OCI-LY7 (cell line): Measurements from ENCODE around the gene PLD5. TPM values are rescaled to one million over a fixed set of nuclear protein-coding genes. Genes with fewer than 3 reads are reported as not detected.

Experiments
- BruUV-seq: library from RNA; stranded (reverse); fragments of 400-500 nt; replicated peaks from 2 replicates; lab custom pipeline; 2021; lab: Mats Ljungman, UMichigan
- CTCF ChIA-PET: fragments of 300-600 bp; sonication (Branson Sonifier 250); formaldehyde crosslinking; loops from one replicate; lab custom pipeline; 2022; ENCODE audit warnings: antibody characterized with exemption; ENCODE audit not compliant: unreplicated experiment; lab: Charles Lee
- POLR2A ChIA-PET: fragments of 300-600 bp; sonication (Branson Sonifier 250); formaldehyde crosslinking; loops from one replicate; lab custom pipeline; 2022; ENCODE audit warnings: antibody characterized with exemption; lab: Charles Lee
- DNase-seq: peaks from one replicate; pipeline ENCODE4 v3.0.0-alpha.2; 2015; ENCODE audit warnings: low spot score
- H2AFZ ChIP-seq: fragments of 200-600 bp; sonication (generic), shearing (Covaris generic); 2 replicates; pipeline ENCODE4 v1.6.1; 2014; ENCODE audit warnings: mild to moderate bottlenecking, antibody characterized with exemption, low read length, moderate library complexity
- H3K27ac ChIP-seq: fragments of 200-600 bp; sonication (generic); 2 replicates; pipeline ENCODE4 v1.5.1; 2014; ENCODE audit warnings: mixed run types, low read depth, mild to moderate bottlenecking, moderate library complexity, low read length, inconsistent platforms; ENCODE audit not compliant: poor library complexity, severe bottlenecking
- H3K36me3 ChIP-seq: fragments of 200-600 bp; sonication (generic); 2 replicates; pipeline ENCODE4 v1.6.1; 2014; ENCODE audit warnings: mild to moderate bottlenecking, antibody characterized with exemption, low read length, moderate library complexity, mixed read lengths; ENCODE audit not compliant: insufficient read depth
- H3K4me1 ChIP-seq: fragments of 200-600 bp; sonication (generic); 2 replicates; pipeline ENCODE4 v1.5.1; 2014; ENCODE audit warnings: mild to moderate bottlenecking, low read length; ENCODE audit not compliant: insufficient read depth, poor library complexity, severe bottlenecking
- H3K4me2 ChIP-seq: fragments of 200-600 bp; sonication (generic); 2 replicates; pipeline ENCODE4 v1.6.1; 2014; ENCODE audit warnings: mild to moderate bottlenecking, low read length
- H3K4me3 ChIP-seq: fragments of 200-600 bp; sonication (generic); 2 replicates; pipeline ENCODE4 v1.5.1; 2014; ENCODE audit warnings: mild to moderate bottlenecking, low read depth, low read length; ENCODE audit not compliant: poor library complexity, severe bottlenecking
- H3K79me2 ChIP-seq: fragments of 200-600 bp; sonication (generic); 2 replicates; pipeline ENCODE4 v1.6.1; 2016; ENCODE audit warnings: low read depth, mild to moderate bottlenecking, low read length, moderate library complexity, mixed read lengths; ENCODE audit not compliant: insufficient read depth
- H3K9me2 ChIP-seq: fragments of 200-600 bp; sonication (generic); 2 replicates; pipeline ENCODE4 v1.6.1; 2016; ENCODE audit warnings: mild to moderate bottlenecking, low read length, mixed read lengths; ENCODE audit not compliant: insufficient read depth
- H3K9me3 ChIP-seq: fragments of 200-600 bp; sonication (generic); 2 replicates; pipeline ENCODE4 v1.6.1; 2014; ENCODE audit warnings: mild to moderate bottlenecking, mixed run types, low read length, mixed read lengths
- H4K20me1 ChIP-seq: fragments of 200-600 bp; sonication (generic); 2 replicates; pipeline ENCODE4 v1.6.1; 2014; ENCODE audit warnings: mild to moderate bottlenecking, antibody characterized with exemption, low read length, moderate library complexity, mixed read lengths; ENCODE audit not compliant: insufficient read depth
- EZH2phosphoT487 ChIP-seq: fragments of 200-600 bp; sonication (generic); IDR thresholded peaks from 2 replicates; pipeline ENCODE4 v1.6.1; 2018; ENCODE audit warnings: low read depth, borderline replicate concordance, mild to moderate bottlenecking, mixed run types, antibody characterized with exemption, low read length, moderate library complexity, mixed read lengths
- intact Hi-C: fragments of 100-400 bp; cut with micrococcal nuclease; formaldehyde crosslinking; loops from one replicate; pipeline ENCODE4 v1.10.0; 2022; ENCODE audit not compliant: unreplicated experiment
- total RNA-seq, 2 experiments: library from RNA; depleted of rRNA in 1 of 2; stranded (reverse); fragments of >200 nt in 1 of 2; shearing (Covaris generic) in 1 of 2; gene quantifications; 2 replicates each; pipeline ENCODE4 v1.2.3, GENCODE V29; 2014 to 2022
- TF ChIP-seq, protein P1 (sequence below): fragments of 200-600 bp; sonication (generic); conservative IDR thresholded peaks from 2 replicates; pipeline ENCODE4 v1.5.1; 2014; ENCODE audit warnings: mild to moderate bottlenecking, antibody characterized with exemption, low read length, moderate library complexity, mixed read lengths

The PLD5 gene
- total RNA-seq, 2 experiments from 2014 or later = not detected

DNA sequence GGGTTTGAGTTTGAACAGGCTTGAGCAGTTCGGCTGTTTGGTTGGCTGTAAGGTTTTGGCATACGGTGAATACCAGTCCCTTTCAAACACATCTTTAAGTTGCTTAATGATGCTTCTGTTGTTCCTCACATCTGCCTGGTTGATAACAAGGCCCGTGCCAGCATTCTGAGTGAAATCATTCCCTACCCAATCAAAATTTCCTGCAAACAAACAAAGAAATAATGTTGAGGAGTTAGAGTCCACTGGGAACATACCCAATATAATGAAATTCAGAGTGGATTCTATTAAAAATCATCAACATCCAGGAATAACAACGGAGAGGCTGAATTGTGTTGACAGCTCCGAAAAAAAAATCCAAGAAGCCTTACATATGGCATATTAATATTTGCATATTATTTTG, 434.6 kb downstream of the PLD5 start:
- Histone ChIP-seq H3K9me2 (no peaks in the 10 kb centered on the region), H4K20me1 (no peaks in the 10 kb centered on the region), H3K36me3 (no peaks in the 10 kb centered on the region), H2AFZ (no peak overlapping the region), H3K4me2 (no peak overlapping the region), H3K27ac (no peak overlapping the region), H3K9me3 (no peaks in the 10 kb centered on the region), H3K4me1 (no peaks in the 10 kb centered on the region), H3K79me2 (no peaks in the 10 kb centered on the region), H3K4me3 (no peak overlapping the region)
- no TSS peak for BruUV-seq
- DNase-seq = no peak
- intact Hi-C loops = no loop called here
- POLR2A ChIA-PET = no interaction called here
- CTCF ChIA-PET = no interaction called here
- no peak for TF ChIP-seq EZH2phosphoT487
- TF ChIP-seq, protein P1, sequence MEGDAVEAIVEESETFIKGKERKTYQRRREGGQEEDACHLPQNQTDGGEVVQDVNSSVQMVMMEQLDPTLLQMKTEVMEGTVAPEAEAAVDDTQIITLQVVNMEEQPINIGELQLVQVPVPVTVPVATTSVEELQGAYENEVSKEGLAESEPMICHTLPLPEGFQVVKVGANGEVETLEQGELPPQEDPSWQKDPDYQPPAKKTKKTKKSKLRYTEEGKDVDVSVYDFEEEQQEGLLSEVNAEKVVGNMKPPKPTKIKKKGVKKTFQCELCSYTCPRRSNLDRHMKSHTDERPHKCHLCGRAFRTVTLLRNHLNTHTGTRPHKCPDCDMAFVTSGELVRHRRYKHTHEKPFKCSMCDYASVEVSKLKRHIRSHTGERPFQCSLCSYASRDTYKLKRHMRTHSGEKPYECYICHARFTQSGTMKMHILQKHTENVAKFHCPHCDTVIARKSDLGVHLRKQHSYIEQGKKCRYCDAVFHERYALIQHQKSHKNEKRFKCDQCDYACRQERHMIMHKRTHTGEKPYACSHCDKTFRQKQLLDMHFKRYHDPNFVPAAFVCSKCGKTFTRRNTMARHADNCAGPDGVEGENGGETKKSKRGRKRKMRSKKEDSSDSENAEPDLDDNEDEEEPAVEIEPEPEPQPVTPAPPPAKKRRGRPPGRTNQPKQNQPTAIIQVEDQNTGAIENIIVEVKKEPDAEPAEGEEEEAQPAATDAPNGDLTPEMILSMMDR = no peak

DNA sequence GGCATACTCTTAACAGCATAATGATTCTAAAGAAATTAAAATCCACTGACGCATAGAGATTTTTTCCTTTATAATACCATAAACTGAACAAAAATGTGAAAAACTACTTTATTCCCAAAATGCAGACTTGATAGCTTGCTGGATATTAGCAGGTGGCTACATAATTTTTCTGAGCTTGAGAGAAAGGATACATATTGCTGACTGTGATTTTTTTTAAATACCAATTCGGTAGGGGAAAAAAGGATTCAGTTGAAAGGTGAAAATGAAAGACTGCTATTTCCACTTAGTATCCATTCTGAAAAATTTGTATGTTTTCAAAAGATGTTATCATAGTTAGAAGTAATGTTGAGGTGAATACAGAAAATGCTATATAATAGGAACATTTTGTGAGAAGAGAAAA, 435.6 kb downstream of the PLD5 start:
- Histone ChIP-seq H3K9me3 (no peaks in the 10 kb centered on the region), H3K9me2 (no peaks in the 10 kb centered on the region), H4K20me1 (no peaks in the 10 kb centered on the region), H3K4me2 (no peak overlapping the region), H3K36me3 (no peaks in the 10 kb centered on the region), H3K4me1 (no peaks in the 10 kb centered on the region), H2AFZ (no peak overlapping the region), H3K27ac (no peak overlapping the region), H3K4me3 (no peak overlapping the region), H3K79me2 (no peaks in the 10 kb centered on the region)
- ChIA-PET CTCF (no interaction called here), POLR2A (no interaction called here)
- TF ChIP-seq, protein P1 = no peak
- no peak for TF ChIP-seq EZH2phosphoT487
- BruUV-seq = no TSS peak
- intact Hi-C loops = no loop called here
- DNase-seq = no peak

DNA sequence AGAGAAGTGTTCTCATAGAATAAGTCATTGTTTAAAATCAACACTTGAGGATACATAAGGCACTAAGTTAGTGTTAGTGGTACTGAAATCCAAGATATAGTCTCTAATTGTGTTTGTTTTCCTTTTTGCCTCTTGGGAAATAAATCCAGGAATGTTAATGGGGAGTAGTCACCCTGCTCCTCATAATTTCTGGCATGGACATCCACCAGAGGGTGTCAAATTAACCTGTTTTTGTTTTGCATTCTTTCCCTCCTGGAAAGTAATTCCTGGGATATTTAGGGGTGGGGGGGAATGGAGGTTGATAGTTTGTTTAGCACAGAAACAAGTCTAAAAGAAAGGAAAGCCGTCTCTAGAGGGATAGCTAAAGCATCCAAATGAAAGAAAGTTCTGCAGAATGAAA, 437.8 kb downstream of the PLD5 start:
- Histone ChIP-seq H4K20me1 (no peaks in the 10 kb centered on the region), H2AFZ (no peak overlapping the region), H3K4me2 (no peak overlapping the region), H3K27ac (no peak overlapping the region), H3K4me3 (no peak overlapping the region), H3K79me2 (no peaks in the 10 kb centered on the region), H3K9me3 (no peaks in the 10 kb centered on the region), H3K4me1 (no peaks in the 10 kb centered on the region), H3K9me2 (no peaks in the 10 kb centered on the region), H3K36me3 (no peaks in the 10 kb centered on the region)
- intact Hi-C loops = no loop called here
- TF ChIP-seq EZH2phosphoT487 = no peak
- TF ChIP-seq, protein P1 = no peak
- BruUV-seq = no TSS peak
- DNase-seq = no peak
- POLR2A ChIA-PET = no interaction called here
- CTCF ChIA-PET = no interaction called here
